HG02981 (cell line): ENCODE measurements around the gene ALK.

Experiments
- ATAC-seq: cut with Tn5 transposase; IDR thresholded peaks from one replicate; pipeline ENCODE4 v1.9.1; 2021; ENCODE audit warnings: mild to moderate bottlenecking, moderate library complexity; ENCODE audit not compliant: unreplicated experiment

ALK gene

GRCh38 chr2:29240601-29241000 lies 680.8 kb downstream of the ALK start:
- ATAC-seq: no peak

- ATAC-seq: no peak
These were observed 682.0 kb downstream of the ALK start for GRCh38 chr2:29239209-29239960.

- no peak for ATAC-seq
These were observed 682.9 kb downstream of the ALK start for GRCh38 chr2:29238497-29238896.

- ATAC-seq: no peak
These were observed 685.3 kb downstream of the ALK start for GRCh38 chr2:29236074-29236473.

- ATAC-seq: no peak
These were observed 686.0 kb downstream of the ALK start for GRCh38 chr2:29235411-29235810.

- no peak for ATAC-seq
These were observed 688.0 kb downstream of the ALK start for GRCh38 chr2:29233428-29233827.

GRCh38 chr2:29232041-29232440 lies 689.3 kb downstream of the ALK start:
- no peak for ATAC-seq

- ATAC-seq: no peak
These were observed 691.7 kb downstream of the ALK start for GRCh38 chr2:29229640-29230039.

- ATAC-seq: no peak
These were observed 692.4 kb downstream of the ALK start for GRCh38 chr2:29228947-29229346.

GRCh38 chr2:29227935-29228675 lies 693.3 kb downstream of the ALK start:
- ATAC-seq: no peak

- ATAC-seq: no peak
These were observed 694.6 kb downstream of the ALK start for GRCh38 chr2:29226808-29227207.

- ATAC-seq: no peak
These were observed 695.0 kb downstream of the ALK start for GRCh38 chr2:29226375-29226774.

GRCh38 chr2:29225814-29226213 lies 695.6 kb downstream of the ALK start:
- ATAC-seq: no peak

- ATAC-seq: no peak
These were observed 696.5 kb downstream of the ALK start for GRCh38 chr2:29224693-29225551.

GRCh38 chr2:29223851-29224692 lies 697.3 kb downstream of the ALK start:
- ATAC-seq: no peak

- no peak for ATAC-seq
These were observed 698.1 kb downstream of the ALK start for GRCh38 chr2:29223257-29223656.

GRCh38 chr2:29222381-29223179 lies 698.8 kb downstream of the ALK start:
- ATAC-seq: no peak

- no peak for ATAC-seq
These were observed 700.7 kb downstream of the ALK start for GRCh38 chr2:29220506-29221270.

- ATAC-seq: no peak
These were observed 702.0 kb downstream of the ALK start for GRCh38 chr2:29219374-29219773.
